Testis (tissue), 2 donors: ENCODE results near the gene PTBP3.

Experiments
- POLR2A ChIP-seq: fragments of 450-650 bp; IDR thresholded peaks from one replicate; pipeline ENCODE4 v1.6.1; 2017; ENCODE audit warnings: antibody characterized with exemption, mild to moderate bottlenecking, moderate library complexity
- TF ChIP-seq, protein P1 (sequence below), 3 experiments: fragments of 450-650 bp in 2 of 3; fragments of 200-600 bp in 1 of 3; sonication (generic) in 1 of 3; IDR thresholded peaks; one replicate each; pipeline ENCODE4 v1.5.1; 2016 to 2019; ENCODE audit warnings: antibody characterized with exemption in 3 of 3, mild to moderate bottlenecking in 2 of 3, moderate library complexity in 1 of 3

DNA sequence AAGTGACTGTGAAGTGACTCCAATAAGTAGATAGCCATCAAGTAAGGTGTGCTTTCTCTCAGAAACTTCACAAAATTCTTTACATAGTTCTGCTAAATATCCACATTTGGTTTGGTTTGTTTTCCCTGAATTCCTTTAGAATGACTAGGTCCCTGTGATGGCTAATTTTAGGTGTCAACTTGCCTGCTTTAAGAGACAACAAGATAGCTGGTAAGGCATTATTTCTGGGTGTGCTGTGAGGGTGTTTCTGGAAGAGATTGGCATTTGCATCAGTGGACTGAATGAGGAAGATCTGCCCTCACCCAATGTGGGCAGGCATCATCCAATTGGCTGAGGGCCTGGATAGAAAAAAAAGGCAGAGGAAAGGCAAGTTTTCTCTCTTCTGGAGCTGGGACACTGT, 8.3 kb upstream of the PTBP3 start:
- TF ChIP-seq, protein P1, sequence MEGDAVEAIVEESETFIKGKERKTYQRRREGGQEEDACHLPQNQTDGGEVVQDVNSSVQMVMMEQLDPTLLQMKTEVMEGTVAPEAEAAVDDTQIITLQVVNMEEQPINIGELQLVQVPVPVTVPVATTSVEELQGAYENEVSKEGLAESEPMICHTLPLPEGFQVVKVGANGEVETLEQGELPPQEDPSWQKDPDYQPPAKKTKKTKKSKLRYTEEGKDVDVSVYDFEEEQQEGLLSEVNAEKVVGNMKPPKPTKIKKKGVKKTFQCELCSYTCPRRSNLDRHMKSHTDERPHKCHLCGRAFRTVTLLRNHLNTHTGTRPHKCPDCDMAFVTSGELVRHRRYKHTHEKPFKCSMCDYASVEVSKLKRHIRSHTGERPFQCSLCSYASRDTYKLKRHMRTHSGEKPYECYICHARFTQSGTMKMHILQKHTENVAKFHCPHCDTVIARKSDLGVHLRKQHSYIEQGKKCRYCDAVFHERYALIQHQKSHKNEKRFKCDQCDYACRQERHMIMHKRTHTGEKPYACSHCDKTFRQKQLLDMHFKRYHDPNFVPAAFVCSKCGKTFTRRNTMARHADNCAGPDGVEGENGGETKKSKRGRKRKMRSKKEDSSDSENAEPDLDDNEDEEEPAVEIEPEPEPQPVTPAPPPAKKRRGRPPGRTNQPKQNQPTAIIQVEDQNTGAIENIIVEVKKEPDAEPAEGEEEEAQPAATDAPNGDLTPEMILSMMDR (IDR thresholded peaks at IDR 0.05), result no peak
- no peak for TF ChIP-seq POLR2A
